HepG2 (cell line): ENCODE measurements around the gene MYL6. TPM values are rescaled to one million over a fixed set of nuclear protein-coding genes. Genes with fewer than 3 reads are reported as not detected.

Experiments
- ATAC-seq: fragments of 200-7000 bp; cut with Tn5 transposase; 3 replicates; pipeline ENCODE4 v1.9.1; 2020; ENCODE audit warnings: mild to moderate bottlenecking, moderate library complexity
- BruUV-seq: library from RNA; stranded (reverse); fragments of 400-500 nt; replicated peaks from 2 replicates; lab custom pipeline; 2021; lab: Mats Ljungman, UMichigan
- CTCF ChIA-PET: fragments of 300-600 bp; formaldehyde crosslinking; extraction: SDS; loops from one replicate; lab custom pipeline; 2021; ENCODE audit warnings: low total read pairs, inconsistent platforms, low intra/inter-chr PET ratio; lab: Yijun Ruan, JAX
- POLR2A ChIA-PET: fragments of 350-600 bp; sonication (Branson Sonifier 250); formaldehyde crosslinking; loops from one replicate; lab custom pipeline; 2020; ENCODE audit warnings: antibody characterized with exemption, inconsistent platforms; lab: Yijun Ruan, JAX
- DNase-seq: peaks from one replicate; pipeline ENCODE4 v3.0.0-alpha.2; 2015; ENCODE audit warnings: low spot score
- FAIRE-seq: peaks from 3 replicates; lab custom pipeline; 2011; peaks lifted over from hg19 to GRCh38; lab: Jason Lieb, UNC
- H2AFZ ChIP-seq: one replicate; pipeline ENCODE4 v1.6.1; 2011; ENCODE audit warnings: low read length, inconsistent platforms
- H3K27ac ChIP-seq: fragments of 300-600 bp; 3 replicates; pipeline ENCODE4 v1.8.0; 2011; ENCODE audit warnings: mixed run types, mild to moderate bottlenecking, mixed read lengths, low read length, inconsistent platforms; ENCODE audit not compliant: insufficient read depth; ENCODE audit errors: extremely low read length
- H3K27me3 ChIP-seq, 2 experiments: fragments of 200-600 bp in 1 of 2; 2 replicates in 1 of 2; 3 replicates in 1 of 2; pipeline versions ENCODE4 v1.6.0 to v1.8.0; 2011; ENCODE audit warnings: low read length in 2 of 2, mild to moderate bottlenecking in 2 of 2, moderate library complexity in 2 of 2, inconsistent platforms in 1 of 2; ENCODE audit not compliant: insufficient read depth in 2 of 2, control insufficient read depth in 1 of 2
- H3K36me3 ChIP-seq, 2 experiments: fragments of 200-600 bp in 1 of 2; replicated peaks in 1 of 2; 2 replicates in 1 of 2; 3 replicates in 1 of 2; pipeline versions ENCODE4 v1.5.1 to v1.8.0; 2011; ENCODE audit warnings: low read length in 2 of 2, inconsistent platforms in 1 of 2; ENCODE audit not compliant: insufficient read depth in 2 of 2, control insufficient read depth in 1 of 2
- H3K4me1 ChIP-seq: 2 replicates; pipeline ENCODE4 v1.5.1; 2012; ENCODE audit warnings: low read length, inconsistent platforms; ENCODE audit not compliant: insufficient read depth
- H3K4me2 ChIP-seq: 2 replicates; pipeline ENCODE4 v1.6.0; 2011; ENCODE audit warnings: low read depth, low read length, inconsistent platforms
- H3K4me3 ChIP-seq, 3 experiments: fragments of 200-600 bp in 1 of 3; sonication (generic), shearing (Covaris generic) in 1 of 3; replicated peaks in 1 of 3; 2 replicates each; pipeline ENCODE4 v1.5.1; 2011 to 2016; ENCODE audit warnings: low read length in 3 of 3, inconsistent platforms in 2 of 3, low read depth in 2 of 3, mild to moderate bottlenecking in 2 of 3, control low read depth in 1 of 3, mixed read lengths in 1 of 3; ENCODE audit not compliant: insufficient read depth in 1 of 3
- H3K79me2 ChIP-seq: one replicate; pipeline ENCODE4 v1.6.1; 2011; ENCODE audit warnings: low read length, inconsistent platforms; ENCODE audit not compliant: insufficient read depth
- H3K9ac ChIP-seq: 2 replicates; pipeline ENCODE4 v1.6.0; 2011; ENCODE audit warnings: mild to moderate bottlenecking, low read depth, low read length, inconsistent platforms; ENCODE audit not compliant: insufficient read depth
- H3K9me3 ChIP-seq: 2 replicates; pipeline ENCODE4 v1.5.1; 2012; ENCODE audit warnings: mild to moderate bottlenecking, low read length
- H4K20me1 ChIP-seq: 2 replicates; pipeline ENCODE4 v1.6.0; 2011; ENCODE audit warnings: inconsistent platforms, mild to moderate bottlenecking, low read length, moderate library complexity; ENCODE audit not compliant: insufficient read depth
- KDM1A ChIP-seq: IDR thresholded peaks from 2 replicates; pipeline ENCODE4 v1.6.1; 2016; ENCODE audit warnings: missing compliant biosample characterization
- NFIB ChIP-seq: sonication (generic); formaldehyde crosslinking; IDR thresholded peaks from 2 replicates; pipeline ENCODE4 v1.9.0; 2021; ENCODE audit warnings: missing genetic modification reagents, mild to moderate bottlenecking, borderline replicate concordance
- NFYB ChIP-seq: sonication (generic); formaldehyde crosslinking; IDR thresholded peaks from 2 replicates; pipeline ENCODE4 v1.4.0; 2020; ENCODE audit warnings: missing genetic modification reagents
- RERE ChIP-seq: IDR thresholded peaks from 2 replicates; pipeline ENCODE4 v1.6.1; 2016; ENCODE audit warnings: low read depth, missing genetic modification reagents, missing compliant biosample characterization
- RFX3 ChIP-seq: IDR thresholded peaks from 2 replicates; pipeline ENCODE4 v1.6.1; 2016; ENCODE audit warnings: missing biosample characterization, missing genetic modification reagents
- SMAD3 ChIP-seq: sonication (generic); formaldehyde crosslinking; IDR thresholded peaks from 2 replicates; pipeline ENCODE4 v1.4.0; 2020; ENCODE audit warnings: missing genetic modification reagents
- TCF7L2 ChIP-seq: IDR thresholded peaks from 2 replicates; pipeline ENCODE4 v1.6.1; 2011; ENCODE audit warnings: mild to moderate bottlenecking, low read depth, low read length, moderate library complexity
- ZBTB33 ChIP-seq: sonication (generic); formaldehyde crosslinking; IDR thresholded peaks from 2 replicates; pipeline ENCODE4 v1.4.0; 2020; ENCODE audit warnings: missing genetic modification reagents
- ZNF317 ChIP-seq: sonication (generic); formaldehyde crosslinking; IDR thresholded peaks from 2 replicates; pipeline ENCODE4 v1.5.0; 2020; ENCODE audit warnings: mild to moderate bottlenecking, missing genetic modification reagents
- ZNF33B ChIP-seq: sonication (generic); formaldehyde crosslinking; IDR thresholded peaks from 2 replicates; pipeline ENCODE4 v1.5.1; 2020; ENCODE audit warnings: mild to moderate bottlenecking, missing genetic modification reagents
- ZNF747 ChIP-seq: sonication (generic); formaldehyde crosslinking; IDR thresholded peaks from 2 replicates; pipeline ENCODE4 v1.8.1; 2023; ENCODE audit warnings: missing genetic modification reagents, mild to moderate bottlenecking, borderline replicate concordance
- ZNF816 ChIP-seq: sonication (generic); formaldehyde crosslinking; IDR thresholded peaks from 2 replicates; pipeline ENCODE4 v1.8.0; 2022; ENCODE audit warnings: missing genetic modification reagents, mild to moderate bottlenecking, borderline replicate concordance
- WGBS: methylation state at CpG from one replicate; pipeline ENCODE4 v1.1.6; 2017; ENCODE audit warnings: low lambda C conversion rate; 5-methylcytosine and 5-hydroxymethylcytosine counted together
- in situ Hi-C: cut with HindIII; loops from 2 replicates; pipeline ENCODE4 v1.10.0; 2017; ENCODE audit warnings: low pct_unique_long_range_greater_than_20kb; ENCODE audit not compliant: extremely low pct_ligation_motif_present
- intact Hi-C: fragments of 100-400 bp; cut with micrococcal nuclease; formaldehyde crosslinking; loops from one replicate; pipeline ENCODE4 v1.10.0; 2022; ENCODE audit not compliant: unreplicated experiment
- polyA plus RNA-seq, 8 experiments: library from polyadenylated mRNA; depleted of rRNA in 3 of 8; stranded (reverse) in 7 of 8; unstranded in 1 of 8; fragments of >200 nt; fragmentation: Illumina TruSeq in 4 of 8; extraction: Trizol in 4 of 8; gene quantifications; 2 replicates each; pipeline versions ENCODE4 v1.2.1 to v1.2.3, GENCODE V29; 2011 to 2016; ENCODE audit warnings: low read depth in 4 of 8, missing spikeins in 1 of 8, mixed read lengths in 1 of 8; ENCODE audit not compliant: insufficient read depth in 1 of 8
- total RNA-seq, 5 experiments: library from RNA; depleted of rRNA; stranded (reverse); fragments of >200 nt; fragmentation: Illumina TruSeq; extraction: Trizol; gene quantifications; 2 replicates each; pipeline ENCODE4 v1.2.3, GENCODE V29; 2016; ENCODE audit warnings: low read depth in 1 of 5

Gene MYL6
- total and polyA plus RNA-seq, 2 of the 13 experiments (the other 11 are each of a cell fraction or from before 2014, with no cell fraction given), result 1,127 to 1,192 TPM

GRCh38 chr12:56115329-56115728 is 42.8 kb upstream of the MYL6 start:
- Histone ChIP-seq H3K9me3 (no peaks in the 10 kb centered on the region), H4K20me1 (no peaks in the 10 kb centered on the region), H3K36me3 (peaks cover 13 to 28% of the 10 kb centered on the region in 2 experiments; a peak in 4 of 5 replicates), H3K27ac (peak overlapping the region; percentile 93), H3K79me2 (peaks cover 15% of the 10 kb centered on the region), H3K4me3 (peak overlapping the region in 2 of 3 experiments; percentile 69 to 86; a peak in 4 of 6 replicates), H3K9ac (peak overlapping the region; percentile 99), H3K4me1 (peaks cover 24% of the 10 kb centered on the region), H2AFZ (no peak overlapping the region), H3K4me2 (peak overlapping the region; percentile 84), H3K27me3 (no peaks in the 10 kb centered on the region; a peak in 1 of 5 replicates)
- no peak for ATAC-seq
- WGBS, result 88% methylated on average over 10 of the region's 10 CpGs
- BruUV-seq, result no TSS peak
- intact Hi-C loops, result loop anchor here (5.0 kb wide), 2 partner anchors 68 to 352 kb away; partner anchors contain the start of gene SPRYD4
- FAIRE-seq, result no peak
- ChIA-PET POLR2A (interaction anchor here (0.6 to 6.2 kb wide), 5 partner anchors 12 to 611 kb away, joined by 4 to 128 read pairs (median 6); partner anchors contain the start of genes ERBB3, MYL6, PA2G4 and SMARCC2), CTCF (interaction anchor here (1.4 kb wide), 1 partner anchor 37 kb away, joined by 4 read pairs; no protein-coding TSS in a partner anchor)
- in situ Hi-C loops, result no loop called here
- no peak for DNase-seq
- TF ChIP-seq ZNF317 (CRISPR knock-in tag), result no peak
- TF ChIP-seq TCF7L2, result no peak
- TF ChIP-seq NFIB, result no peak
- TF ChIP-seq RFX3 (CRISPR knock-in tag), result no peak
- no peak for TF ChIP-seq KDM1A (CRISPR knock-in tag)
- no peak for TF ChIP-seq ZNF33B (CRISPR knock-in tag)
- TF ChIP-seq SMAD3 (CRISPR knock-in tag), result no peak
- no peak for TF ChIP-seq ZNF747 (CRISPR knock-in tag)
- TF ChIP-seq NFYB, result no peak
- TF ChIP-seq RERE (CRISPR knock-in tag), result no peak
- 0 out of 2 replicates have a peak, but pooled peaks have one; percentile 52 for TF ChIP-seq ZNF816 (CRISPR knock-in tag)
- peak; percentile 26; the same call in 1 of the 2 replicates for TF ChIP-seq ZBTB33 (CRISPR knock-in tag)
